ENCODE measurements around the gene CWF19L1.
"Not testable (repeated sequence)": the region's sequence is repeated elsewhere in the genome, so short reads cannot be mapped to it uniquely, and the experiment has no call there.

Gene CWF19L1

GRCh38 chr10:100267239-100268104, at the start of gene CWF19L1:
CWF19L1 (minus strand) TSS chr10:100267638; CDS start chr10:100267593, 45 bp downstream.
- peak; percentile 58 for DNase-seq

- no peak for DNase-seq
These were observed 48.2 kb upstream of the CWF19L1 start for GRCh38 chr10:100315615-100316014.

- no peak for DNase-seq
These were observed 43.9 kb upstream of the CWF19L1 start for GRCh38 chr10:100311298-100311697.

- no peak for DNase-seq
These were observed 40.2 kb upstream of the CWF19L1 start for GRCh38 chr10:100307684-100308083.

- DNase-seq, result no peak
These were observed 39.4 kb upstream of the CWF19L1 start for GRCh38 chr10:100306861-100307260.

GRCh38 chr10:100304414-100304813, 37.0 kb upstream of the CWF19L1 start:
- no peak for DNase-seq

- DNase-seq, result peak; percentile 50
These were observed 36.4 kb upstream of the CWF19L1 start for GRCh38 chr10:100303724-100304319.

- not testable (repeated sequence) for DNase-seq
These were observed 33.7 kb upstream of the CWF19L1 start for GRCh38 chr10:100301123-100301522.

- DNase-seq, result no peak
These were observed 29.8 kb upstream of the CWF19L1 start for GRCh38 chr10:100297242-100297641.

- no peak for DNase-seq
These were observed 25.6 kb upstream of the CWF19L1 start for GRCh38 chr10:100293066-100293465.

- DNase-seq, result not testable (repeated sequence)
These were observed 24.9 kb upstream of the CWF19L1 start for GRCh38 chr10:100292300-100292699.

GRCh38 chr10:100291356-100291755, 23.9 kb upstream of the CWF19L1 start:
- DNase-seq, result no peak

- DNase-seq, result no peak
These were observed 22.2 kb upstream of the CWF19L1 start for GRCh38 chr10:100289641-100290040.

- no peak for DNase-seq
These were observed 20.8 kb upstream of the CWF19L1 start for GRCh38 chr10:100288196-100288595.

- DNase-seq, result no peak
These were observed 20.3 kb upstream of the CWF19L1 start for GRCh38 chr10:100287756-100288155.

GRCh38 chr10:100286051-100287033, 18.9 kb upstream of the CWF19L1 start, which contains the start of gene BLOC1S2:
BLOC1S2 (minus strand) TSS chr10:100286680; CDS start chr10:100286659, 21 bp downstream.
- peak; percentile 65 for DNase-seq

- DNase-seq, result not testable (repeated sequence)
These were observed 17.9 kb upstream of the CWF19L1 start for GRCh38 chr10:100285326-100285725.

GRCh38 chr10:100282907-100283306, 15.5 kb upstream of the CWF19L1 start:
- DNase-seq, result no peak

- DNase-seq, result not testable (repeated sequence)
These were observed 9.5 kb upstream of the CWF19L1 start for GRCh38 chr10:100276971-100277370.

- no peak for DNase-seq
These were observed 1.5 kb downstream of the CWF19L1 start for GRCh38 chr10:100265821-100266485.

GRCh38 chr10:100254191-100254590, 13.2 kb downstream of the CWF19L1 start:
- no peak for DNase-seq

GRCh38 chr10:100253041-100253440, 14.4 kb downstream of the CWF19L1 start:
- no peak for DNase-seq

Data from NCI-H1694 treated with DMSO at 0.1 percent for 48 hours (cell line).